HG02642 (cell line): Measurements from ENCODE around the gene CDKN2AIP.

Experiments used
- ATAC-seq: cut with Tn5 transposase; IDR thresholded peaks from one replicate; pipeline ENCODE4 v1.9.1; 2021; ENCODE audit warnings: mild to moderate bottlenecking; ENCODE audit not compliant: unreplicated experiment, poor library complexity

Gene CDKN2AIP

GRCh38 chr4:183444214-183445096, at the start of gene CDKN2AIP:
Gene CDKN2AIP, plus strand, starts transcription at chr4:183444636. Its CDS starts 162 bp downstream, at chr4:183444798.
- peak; percentile 88 for ATAC-seq

DNA sequence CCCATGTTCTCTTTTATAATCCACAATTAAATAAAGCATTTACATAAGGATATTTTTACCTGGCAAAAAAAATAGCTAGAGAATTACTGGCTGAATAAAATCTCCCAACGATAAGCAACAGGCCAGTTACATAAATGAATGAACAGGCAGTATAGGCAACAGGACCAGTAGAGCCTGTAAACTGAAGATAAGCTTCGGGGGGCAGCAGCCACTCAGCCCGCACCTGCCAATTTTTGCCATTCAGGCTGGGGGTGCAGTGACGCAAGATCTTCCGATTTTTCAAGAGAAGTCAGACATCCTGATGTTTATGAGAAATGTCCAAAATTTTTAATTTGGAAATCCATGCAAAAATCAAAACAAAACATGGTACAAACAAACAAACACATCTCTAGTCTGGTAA, 49.0 kb upstream of the CDKN2AIP start:
- ATAC-seq, result no peak

DNA sequence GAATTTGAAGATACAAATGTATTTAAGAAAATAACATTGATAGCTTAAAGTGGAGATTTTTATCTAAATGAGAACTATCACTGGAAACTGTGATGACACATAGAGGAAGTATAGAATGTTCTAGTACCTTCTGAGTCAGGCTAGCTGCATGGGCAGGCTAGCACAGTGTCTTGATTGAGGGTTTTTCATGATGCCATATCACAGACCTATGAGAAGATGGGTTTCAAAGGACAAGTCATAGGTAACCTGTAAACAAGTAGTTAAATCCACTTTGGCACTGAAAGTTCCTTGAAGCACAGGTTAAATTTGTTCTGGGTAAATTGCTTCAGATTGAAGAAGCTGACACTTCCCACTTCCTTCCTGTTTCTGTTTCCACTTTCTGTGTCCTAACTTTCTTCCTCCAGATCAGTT, 48.2 kb upstream of the CDKN2AIP start:
- no peak for ATAC-seq

GRCh38 chr4:183397741-183398297, 46.6 kb upstream of the CDKN2AIP start:
- no peak for ATAC-seq

DNA sequence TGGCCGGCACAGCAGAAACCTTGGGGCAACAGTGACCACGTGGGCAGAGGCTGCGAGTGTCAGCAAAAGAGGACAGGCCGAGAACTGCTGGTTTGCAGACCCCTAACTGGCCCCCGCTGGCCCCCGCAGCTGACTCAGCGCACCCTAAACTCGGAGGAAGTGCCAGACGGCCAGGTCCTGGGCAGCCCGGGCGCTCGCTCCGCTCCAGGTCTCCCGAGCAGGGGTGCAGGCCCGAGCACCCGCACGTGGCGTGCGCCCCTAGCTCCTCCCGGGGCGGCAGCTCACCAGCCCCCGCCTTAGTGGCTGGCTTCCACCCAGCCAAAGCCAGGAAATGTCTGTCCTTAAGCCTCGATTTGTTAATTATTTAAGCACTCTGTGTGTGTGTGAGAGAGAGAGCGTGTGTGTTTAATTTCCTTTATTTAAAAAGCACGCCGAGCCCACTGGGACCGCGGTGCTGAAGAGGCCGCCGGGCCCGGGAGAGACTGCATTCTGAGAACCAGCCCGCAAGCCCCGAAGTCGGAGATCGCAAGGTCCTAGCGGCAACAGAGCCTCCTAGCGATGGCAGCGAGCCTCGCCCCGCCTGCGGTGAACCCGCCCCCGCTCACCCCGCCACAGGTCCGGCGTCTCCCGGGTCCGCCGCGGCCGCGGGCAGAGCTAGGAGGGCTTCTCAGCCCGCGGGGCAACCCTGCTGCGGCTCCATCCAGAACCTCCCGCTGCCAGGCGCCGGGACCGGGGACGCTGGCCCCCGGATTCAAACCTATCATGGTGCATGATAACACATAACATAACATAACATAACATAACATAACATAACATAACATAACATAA, 45.9 kb upstream of the CDKN2AIP start:
- peak; percentile 96 for ATAC-seq

- no peak for ATAC-seq
Measured at GRCh38 chr4:183399126-183399522, 45.3 kb upstream of the CDKN2AIP start.

DNA sequence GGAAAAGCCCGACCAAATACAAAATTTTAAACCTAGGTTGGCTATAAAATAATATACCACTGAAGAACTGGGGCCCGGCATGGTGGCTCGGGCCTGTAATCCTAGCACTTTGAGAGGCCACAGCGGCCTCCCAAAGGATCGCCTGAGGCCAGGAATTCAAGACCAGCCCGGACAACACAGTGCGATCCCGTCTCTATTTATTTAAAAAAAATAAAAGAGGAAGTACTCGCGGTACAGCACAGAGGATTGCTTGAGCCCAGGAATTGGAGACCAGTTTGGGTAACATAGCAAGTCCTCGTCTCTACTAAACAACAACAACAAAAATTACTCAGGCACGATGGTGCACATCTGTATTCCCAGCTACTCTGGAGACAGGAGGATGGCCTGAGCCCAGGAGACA, 44.8 kb upstream of the CDKN2AIP start:
- ATAC-seq, result no peak

GRCh38 chr4:183400035-183400434, 44.4 kb upstream of the CDKN2AIP start:
- no peak for ATAC-seq

- no peak for ATAC-seq
Measured at GRCh38 chr4:183401473-183401872, 43.0 kb upstream of the CDKN2AIP start.

GRCh38 chr4:183402771-183403170, 41.7 kb upstream of the CDKN2AIP start:
- ATAC-seq, result no peak

DNA sequence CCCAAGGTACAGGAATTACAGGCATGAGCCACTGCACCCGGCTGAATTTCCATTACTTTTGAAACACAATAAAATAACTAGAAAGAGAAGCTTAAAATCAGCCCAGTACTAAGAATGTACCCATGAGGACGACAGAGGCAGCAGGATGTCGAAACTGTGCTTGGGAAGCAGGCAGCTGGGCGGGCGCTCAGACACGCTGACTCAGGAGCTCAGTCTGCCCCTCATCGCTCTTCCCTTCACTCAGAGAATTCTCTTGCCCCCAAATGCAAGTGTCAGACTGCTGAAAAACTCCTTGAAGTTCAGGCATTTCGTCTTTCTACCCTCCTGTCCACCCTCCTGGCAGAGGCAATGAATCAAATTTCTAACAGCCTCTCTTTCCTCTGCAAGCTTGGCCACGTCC, 41.0 kb upstream of the CDKN2AIP start:
- no peak for ATAC-seq

DNA sequence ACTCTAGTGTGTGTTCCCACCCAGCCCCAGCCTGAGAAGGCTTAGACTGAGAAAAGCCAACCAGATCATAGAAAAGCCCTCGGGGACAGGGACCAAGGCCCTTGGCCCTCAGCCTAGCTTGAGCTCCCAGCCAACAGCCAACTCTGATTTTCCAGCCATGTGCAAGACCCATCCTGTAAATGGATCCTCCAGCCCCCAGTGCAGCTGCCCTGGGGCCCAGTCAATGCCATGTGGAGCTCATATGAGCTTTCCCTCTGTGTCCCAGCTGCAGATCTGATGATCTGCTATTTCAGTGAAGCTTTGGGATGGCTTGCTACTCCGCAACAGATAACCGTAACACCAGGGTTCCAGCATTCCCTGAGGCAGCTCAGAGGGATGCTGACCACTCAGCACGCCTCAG, 40.5 kb upstream of the CDKN2AIP start:
- no peak for ATAC-seq

- ATAC-seq, result no peak
Measured at GRCh38 chr4:183405303-183405702, 39.1 kb upstream of the CDKN2AIP start.

- ATAC-seq, result peak; percentile 88
Measured at GRCh38 chr4:183407128-183407585, 37.3 kb upstream of the CDKN2AIP start.

DNA sequence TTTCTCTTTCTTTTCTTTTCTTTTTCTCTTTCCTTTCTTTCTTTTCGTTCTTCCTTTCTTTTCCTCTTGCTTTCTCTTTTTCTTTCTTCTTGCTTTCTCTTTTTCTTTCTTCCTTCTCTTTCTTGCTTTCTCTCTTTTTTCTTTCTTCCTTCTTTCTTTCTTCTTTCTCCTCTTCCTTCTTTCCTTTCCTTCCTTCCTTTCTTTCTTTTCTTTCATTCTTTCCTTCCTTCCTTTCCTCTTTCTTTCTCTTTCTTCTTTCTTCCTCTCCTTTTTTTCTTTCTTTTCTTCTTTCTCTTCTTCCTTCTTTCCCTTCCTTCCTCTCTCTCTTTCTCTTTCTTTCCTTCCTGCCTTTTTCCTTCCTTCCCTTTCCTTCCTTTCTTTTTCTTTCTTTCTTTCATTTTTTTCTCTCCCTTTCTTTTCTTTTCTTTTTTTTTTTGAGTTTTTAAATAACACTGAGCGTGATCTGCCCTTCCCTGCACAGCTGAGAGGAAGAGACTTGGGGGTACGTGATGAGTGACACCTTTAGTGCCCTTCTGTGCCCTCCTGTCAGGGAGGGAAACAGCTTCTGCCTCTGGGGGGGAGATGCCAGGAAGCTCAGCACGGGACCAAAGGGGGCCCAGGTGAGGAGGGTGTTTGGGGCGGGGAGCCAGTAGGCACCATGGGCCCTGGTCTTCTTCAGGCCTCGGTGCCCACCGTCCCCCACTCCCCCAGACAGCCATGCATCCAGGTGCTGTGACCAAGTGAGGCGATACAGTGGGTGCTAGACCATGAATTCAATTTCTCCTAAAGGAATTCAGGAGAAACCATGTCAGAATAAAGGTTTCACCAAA, 36.6 kb upstream of the CDKN2AIP start:
- no peak for ATAC-seq

DNA sequence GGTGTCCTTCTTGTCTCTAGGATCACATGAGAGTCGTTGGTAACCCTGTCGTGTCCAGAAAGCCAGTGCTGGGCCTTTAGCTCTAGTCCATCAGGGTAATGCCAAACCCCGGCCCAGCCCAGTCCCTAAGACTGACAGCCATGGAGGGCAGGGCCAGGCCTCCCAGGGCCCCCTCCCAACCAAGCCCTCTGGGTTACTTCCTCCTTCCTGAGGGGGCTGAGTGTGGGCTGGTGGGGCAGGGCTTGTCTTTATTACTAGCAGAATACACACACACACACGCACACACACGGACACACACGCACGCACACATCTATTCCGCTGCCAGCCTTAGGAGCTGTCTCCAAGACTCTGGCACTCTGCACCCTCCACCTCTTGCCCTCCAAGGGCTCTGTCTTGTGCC, 35.6 kb upstream of the CDKN2AIP start:
- ATAC-seq, result no peak

- ATAC-seq, result no peak
Measured at GRCh38 chr4:183409483-183409882, 35.0 kb upstream of the CDKN2AIP start.

DNA sequence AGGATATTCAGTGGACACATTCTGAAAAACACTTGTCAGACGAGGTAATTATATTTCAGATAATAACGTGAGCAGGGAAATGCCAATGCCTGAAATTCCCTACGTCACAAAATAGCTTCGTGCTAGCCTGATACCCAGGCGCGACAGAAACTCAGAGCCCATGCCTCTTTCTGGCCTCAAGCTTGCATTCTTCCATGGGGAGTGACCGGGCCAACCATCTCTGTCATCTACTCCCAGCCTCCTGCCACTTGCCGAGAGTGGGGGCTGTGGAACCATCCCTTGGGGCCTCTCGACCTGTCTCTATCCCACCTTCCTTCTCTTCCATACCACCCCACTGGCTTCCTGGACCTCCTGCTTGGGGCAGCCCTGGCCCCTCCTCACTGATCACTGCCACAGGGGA, 34.5 kb upstream of the CDKN2AIP start:
- no peak for ATAC-seq

DNA sequence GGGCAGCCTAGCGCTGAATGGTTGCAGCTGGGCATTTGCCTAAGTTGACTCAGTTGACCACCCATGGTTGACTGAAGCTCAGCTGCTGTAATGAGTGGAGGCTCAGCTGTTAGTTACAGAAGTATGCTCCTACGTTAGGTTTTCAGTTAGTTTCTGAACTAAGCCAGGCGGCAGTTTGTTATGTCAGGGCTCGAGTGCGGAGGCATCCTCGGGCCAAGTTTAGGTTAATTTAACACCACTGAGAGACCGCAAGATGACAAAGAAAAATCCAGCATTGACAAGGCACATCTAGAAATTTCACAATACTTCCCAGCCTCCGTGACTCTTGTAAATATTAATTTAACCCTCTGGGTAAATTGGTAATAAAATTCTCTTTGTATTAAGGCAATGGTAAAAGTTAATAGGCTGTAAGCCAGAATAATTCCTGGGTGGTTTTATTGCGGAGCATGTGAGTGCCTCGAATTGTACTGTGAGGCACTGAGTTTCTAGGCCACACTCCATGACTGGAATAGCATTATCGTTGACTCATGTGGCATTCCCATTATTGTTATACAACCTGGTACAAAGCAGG, 33.1 kb upstream of the CDKN2AIP start:
- peak; percentile 82 for ATAC-seq

DNA sequence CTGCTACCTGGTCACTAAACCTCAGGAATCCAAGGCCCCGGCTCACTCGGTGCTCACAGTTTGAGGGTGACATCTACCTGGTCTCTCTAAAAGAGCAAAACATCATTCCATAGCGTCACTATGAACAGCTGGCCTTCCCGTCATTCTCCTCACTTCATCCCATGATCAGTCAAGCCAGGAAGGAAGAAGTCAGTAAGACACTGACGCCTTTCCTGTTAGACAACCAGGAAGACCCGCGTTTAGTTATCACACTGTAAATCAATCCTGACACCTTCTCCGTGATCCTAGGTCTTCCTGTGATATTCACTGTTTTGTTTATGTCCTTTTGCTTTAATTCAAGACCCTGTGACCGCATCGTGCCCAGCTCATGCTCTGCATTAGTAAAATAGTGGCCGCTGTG, 31.6 kb upstream of the CDKN2AIP start:
- no peak for ATAC-seq
